ENCODE results near the gene PFDN6.

GRCh38 chr6:33330736-33331135 is 41.3 kb downstream of the PFDN6 start:
- TF ChIP-seq CTCF (IDR thresholded peaks at IDR 0.05) (no peak), POLR2A (IDR thresholded peaks at IDR 0.05) (no peak), POLR2AphosphoS5 (IDR thresholded peaks at IDR 0.05) (no peak)
